CD4-positive, alpha-beta T cell treated with Interleukin-4 for 1 hour (primary cell): ENCODE data around the gene IZUMO3.
"Not testable (repeated sequence)": the region's sequence is repeated elsewhere in the genome, so short reads cannot be mapped to it uniquely, and the experiment has no call there.

Experiments
- DNase-seq, 2 donors: peaks; one replicate each; pipeline ENCODE4 v3.0.0-alpha.2; 2020 to 2022

Gene IZUMO3, protein sequence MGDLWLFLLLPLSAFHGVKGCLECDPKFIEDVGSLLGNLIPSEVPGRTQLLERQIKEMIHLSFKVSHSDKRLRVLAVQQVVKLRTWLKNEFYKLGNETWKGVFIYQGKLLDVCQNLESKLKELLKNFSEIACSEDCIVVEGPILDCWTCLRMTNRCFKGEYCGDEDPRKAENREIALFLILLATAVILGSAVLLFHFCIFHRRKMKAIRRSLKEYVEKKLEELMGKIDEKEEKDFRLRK

DNA sequence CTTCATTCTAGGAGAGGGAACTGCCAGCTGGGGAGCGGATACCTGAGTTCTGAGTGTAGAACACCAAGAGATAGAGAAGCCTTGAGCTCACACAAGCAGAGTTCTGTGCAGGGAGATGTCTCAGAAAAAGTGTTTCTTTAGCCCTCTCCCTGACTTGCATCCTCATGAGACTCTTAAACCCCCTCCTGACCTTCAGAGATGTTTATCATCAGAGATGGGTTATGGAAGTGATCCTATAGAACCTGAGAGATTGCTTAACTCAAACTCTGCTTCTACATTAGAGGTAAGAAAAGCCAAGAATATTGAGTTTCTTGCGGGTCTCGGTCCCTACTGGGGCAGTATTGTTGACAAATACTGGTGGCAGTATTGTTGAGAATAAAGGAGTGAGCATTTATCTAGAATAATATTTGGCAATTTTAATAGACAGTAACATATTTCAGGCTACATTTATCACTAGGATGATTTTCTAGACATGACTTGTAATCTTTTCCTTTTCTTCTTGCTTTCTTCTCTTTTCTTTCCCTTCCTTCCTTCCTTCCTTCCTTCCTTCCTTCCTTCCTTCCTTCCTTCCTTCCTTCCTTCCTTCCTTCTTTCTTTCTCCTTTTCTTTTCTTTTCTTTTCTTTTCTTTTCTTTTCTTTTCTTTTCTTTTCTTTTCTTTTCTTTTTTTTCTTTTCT is at the start of gene IZUMO3:
Gene IZUMO3, minus strand, starts transcription at position 51 of the 676 bp plus-strand sequence. CDS start 248 bp downstream, outside the sequence.
- DNase-seq: no peak

DNA sequence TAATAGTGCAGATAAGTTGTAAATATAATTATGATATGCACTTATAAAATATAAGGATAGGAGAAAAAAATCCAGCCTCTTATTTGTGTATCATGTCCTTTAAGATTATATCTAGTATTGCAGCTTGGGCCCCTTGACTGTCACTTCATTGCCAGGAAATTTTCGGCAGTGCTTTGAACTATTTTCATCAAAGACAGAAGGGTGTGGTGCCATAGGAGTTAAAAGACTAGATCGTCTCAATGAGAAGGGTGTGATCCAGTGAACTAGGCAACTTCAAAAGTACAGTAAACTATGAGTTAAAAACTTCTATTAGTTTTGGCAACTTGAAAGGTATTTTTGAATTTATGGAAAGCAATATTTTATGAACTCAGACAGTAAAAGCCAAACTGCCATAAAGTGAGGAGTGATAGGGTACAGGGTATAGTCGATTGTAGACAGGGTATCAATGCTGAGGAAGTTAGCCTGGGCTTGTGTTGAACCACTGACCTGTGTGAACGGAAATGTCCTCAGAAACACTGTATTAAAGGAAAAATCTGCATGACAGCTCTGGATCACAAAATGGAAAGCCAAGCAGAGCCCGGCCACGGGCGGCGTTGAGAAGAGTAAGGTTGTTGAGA is 48.6 kb upstream of the IZUMO3 start:
- no peak for DNase-seq

DNA sequence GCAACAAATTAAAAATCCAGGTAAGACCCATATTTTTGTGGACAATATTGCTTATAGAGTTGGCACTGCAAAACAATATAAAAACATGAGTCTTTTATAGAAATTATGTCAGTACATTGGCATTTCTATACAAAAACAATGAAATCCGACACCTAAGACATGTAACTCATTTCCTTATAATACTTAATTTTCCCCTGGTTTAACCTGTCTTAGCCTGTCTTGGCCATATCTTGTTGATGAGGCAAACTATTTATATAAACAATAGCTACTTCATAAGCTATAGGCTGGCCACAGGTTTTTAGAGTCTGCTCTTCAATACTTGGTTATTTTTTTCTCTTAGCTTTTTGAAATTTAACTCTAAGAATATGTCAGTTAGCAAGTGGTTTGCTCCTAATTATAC is 44.7 kb upstream of the IZUMO3 start:
- DNase-seq: no peak

DNA sequence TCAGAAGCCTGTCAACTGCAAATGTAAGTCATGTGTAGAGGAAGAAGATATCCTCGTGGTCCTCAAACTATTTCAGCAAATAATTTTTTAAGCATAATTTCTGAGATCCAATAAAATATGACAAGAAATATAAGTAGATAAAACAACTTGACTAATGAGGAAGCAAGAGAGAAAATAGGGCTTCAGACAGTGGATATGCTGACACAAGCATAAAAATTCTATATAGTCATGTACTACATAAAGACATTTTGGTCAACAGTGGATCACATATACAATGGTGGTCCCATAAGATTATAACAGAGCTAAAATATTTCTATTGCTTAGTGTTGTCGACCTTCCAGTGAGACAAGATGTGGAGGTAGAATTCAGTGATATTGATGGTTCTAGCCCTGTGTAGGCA is 42.2 kb upstream of the IZUMO3 start:
- no peak for DNase-seq

DNA sequence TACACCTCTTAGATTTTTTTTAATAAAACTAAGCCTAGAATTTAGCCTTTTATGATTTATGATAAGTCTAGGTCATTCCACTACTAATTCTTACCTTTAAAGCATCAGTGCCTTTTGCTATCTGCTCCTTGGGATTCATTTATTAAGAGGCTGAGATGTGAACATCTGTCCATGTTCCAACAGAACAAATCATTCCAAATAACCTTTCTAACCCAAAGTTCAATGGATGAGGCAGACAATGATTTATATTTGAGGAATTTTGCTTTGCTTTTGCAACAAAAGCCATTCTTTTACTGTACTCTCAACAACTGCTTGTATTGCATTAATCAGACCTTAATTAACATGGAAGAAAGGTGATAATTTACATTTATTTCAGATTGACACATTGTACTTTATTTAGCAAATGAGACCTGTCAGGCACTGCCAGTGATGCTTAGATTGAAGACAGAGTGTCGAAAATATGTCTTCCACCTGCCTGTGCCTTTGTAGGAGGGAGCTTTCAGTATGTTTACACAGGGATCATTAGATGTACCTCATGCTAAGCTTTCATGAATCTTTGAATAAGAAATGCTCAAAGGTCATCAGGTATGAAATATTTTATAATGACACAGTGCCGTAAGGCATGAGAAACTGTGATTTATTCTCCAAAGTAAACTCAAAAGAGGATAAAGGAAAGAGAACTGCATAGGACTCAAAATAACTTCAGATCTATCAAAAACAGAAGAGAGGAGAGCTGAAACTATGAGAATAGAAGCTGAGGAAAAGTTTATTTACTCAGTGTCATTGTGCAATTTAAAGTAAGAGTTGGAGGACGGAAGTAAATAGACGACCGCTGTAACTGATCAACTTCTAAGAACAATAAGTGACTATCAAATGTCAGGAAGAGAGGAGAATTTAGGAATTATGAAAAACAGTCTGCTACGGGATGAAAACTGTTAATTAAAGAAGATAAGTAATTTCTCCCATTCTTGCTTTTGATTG is 36.7 kb upstream of the IZUMO3 start:
- no peak for DNase-seq

DNA sequence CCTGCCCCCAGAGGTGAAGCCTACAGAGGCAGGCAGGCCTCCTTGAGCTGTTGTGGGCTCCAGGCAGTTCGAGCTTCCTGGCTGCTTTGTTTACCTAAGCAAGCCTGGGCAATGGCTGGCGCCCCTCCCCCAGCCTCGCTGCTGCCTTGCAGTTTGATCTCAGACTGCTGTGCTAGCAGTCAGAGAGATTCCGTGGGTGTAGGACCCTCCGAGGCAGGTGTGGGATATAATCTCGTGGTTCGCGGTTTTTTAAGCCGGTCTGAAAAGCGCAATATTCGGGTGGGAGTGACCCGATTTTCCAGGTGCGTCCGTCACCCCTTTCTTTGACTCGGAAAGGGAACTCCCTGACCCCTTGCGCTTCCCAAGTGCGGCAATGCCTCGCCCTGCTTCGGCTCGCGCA is 34.3 kb upstream of the IZUMO3 start:
- not testable (repeated sequence) for DNase-seq

DNA sequence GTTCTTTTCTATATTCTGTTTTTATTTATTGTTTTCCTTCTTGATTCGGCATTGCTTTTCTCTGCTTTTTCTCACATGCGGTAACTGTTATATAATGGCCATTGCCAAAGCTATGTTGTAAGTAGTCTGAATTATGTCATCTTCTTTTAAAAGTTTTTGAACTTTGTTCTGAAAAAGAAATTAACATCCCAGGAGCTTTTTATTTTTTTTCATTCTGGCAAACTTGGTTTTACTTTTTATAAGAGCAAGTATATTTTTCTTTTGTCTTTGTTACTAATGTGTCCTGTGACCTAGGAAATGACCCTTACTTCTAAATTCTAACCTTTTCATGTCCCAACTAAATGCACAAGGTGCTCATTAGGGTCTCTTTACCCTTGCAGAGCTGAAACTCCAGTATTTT is 26.7 kb upstream of the IZUMO3 start:
- no peak for DNase-seq

DNA sequence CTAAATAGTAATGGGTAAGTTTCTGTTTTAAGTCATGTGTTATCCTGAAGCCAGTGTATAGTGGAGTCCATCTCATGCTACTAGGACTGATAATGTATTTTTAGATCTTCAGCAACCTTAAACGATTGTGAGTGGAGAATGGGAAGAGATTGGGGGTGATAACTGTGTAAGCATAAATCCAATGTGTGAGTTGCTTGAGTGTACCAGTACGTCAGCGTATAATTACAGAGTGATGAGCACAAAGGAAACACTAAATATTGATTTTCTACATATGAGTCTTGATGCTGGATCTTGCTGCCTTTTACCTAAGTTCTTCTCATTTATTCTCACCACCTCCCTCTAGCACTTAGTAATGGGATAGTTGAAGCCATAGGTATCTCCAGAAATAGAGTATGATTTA is 16.3 kb upstream of the IZUMO3 start:
- no peak for DNase-seq

DNA sequence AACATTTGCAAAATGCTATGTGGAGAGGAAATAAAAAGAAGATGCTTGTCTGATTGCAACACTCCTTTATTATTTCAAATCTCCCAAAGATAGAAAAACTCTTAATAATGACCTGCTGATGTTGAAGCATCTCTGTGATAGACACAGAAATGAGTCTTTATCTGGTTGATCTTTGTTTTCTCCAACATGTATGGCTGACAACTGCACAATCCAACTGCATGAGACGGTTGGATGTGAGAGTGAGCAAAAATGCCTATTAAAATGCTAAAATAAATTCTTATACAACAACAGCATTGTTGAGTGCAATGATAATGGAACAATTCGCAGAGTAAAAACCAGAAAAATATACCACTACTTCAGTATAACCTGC is 7.5 kb upstream of the IZUMO3 start:
- DNase-seq: no peak

DNA sequence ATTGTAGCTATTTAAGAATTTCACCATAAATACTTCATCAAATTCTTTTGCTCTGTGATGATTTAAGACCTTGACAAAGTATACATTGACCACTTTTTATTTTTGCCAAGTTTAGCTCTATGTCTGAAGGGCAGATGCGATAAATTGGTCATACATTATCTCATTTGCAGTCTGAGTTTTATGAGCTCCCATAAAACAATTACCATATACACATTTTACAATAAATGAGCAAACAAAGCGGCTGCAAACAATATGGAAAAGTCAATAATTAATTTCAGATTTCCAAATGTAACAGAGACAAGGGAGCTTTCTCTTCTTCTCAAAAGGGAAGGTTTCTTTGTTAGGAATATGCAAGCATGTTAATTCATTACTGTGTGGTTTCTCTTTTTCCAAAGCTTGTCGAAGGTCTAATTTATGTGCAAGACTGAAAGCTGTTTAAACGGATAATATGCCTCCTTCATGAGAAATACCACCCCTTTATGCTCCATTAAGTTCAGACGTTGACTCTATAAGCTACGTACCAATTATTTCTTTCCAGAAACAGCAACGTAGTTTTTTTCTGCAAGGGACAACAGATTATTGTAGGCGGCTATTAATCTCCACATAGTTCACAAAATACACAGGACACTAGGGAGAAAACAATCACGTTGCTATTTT is 7.0 kb upstream of the IZUMO3 start:
- no peak for DNase-seq

DNA sequence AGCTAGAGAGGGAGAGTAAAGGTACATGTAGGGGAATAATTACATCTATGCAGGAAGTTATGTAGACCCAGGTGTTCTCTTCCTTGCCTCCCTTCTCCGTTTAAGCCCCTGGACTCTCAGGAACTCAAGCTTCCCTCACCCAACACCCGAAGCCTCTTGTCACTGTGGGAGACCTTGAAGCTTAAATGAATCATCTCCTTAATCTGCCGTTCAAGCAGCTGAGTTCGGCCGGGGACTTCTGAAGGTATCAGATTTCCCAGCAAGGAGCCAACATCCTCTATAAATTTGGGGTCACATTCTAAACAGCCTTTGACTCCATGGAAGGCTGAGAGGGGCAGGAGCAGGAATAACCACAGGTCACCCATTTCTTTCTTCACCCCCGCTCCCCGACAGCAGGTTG is 412 bp downstream of the IZUMO3 start:
- no peak for DNase-seq

DNA sequence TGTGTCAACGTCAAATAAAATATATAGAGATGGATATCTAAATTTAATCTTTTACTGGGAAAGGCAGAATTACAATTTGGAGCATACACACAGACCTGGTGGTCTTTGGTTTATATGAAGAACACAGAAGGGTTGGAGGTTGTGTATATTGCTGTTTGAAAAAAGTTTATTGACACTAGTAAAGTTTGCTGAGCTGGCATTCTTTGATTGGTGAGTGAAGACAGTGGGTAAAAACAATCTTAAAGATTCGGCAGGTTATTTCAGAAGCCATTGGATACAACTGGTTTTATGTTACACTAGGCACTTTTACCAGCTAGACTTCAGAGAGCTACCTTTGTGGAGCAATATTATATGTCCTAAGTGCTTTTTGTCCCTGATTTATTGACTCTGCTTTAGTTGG is 27.2 kb downstream of the IZUMO3 start:
- DNase-seq: no peak

DNA sequence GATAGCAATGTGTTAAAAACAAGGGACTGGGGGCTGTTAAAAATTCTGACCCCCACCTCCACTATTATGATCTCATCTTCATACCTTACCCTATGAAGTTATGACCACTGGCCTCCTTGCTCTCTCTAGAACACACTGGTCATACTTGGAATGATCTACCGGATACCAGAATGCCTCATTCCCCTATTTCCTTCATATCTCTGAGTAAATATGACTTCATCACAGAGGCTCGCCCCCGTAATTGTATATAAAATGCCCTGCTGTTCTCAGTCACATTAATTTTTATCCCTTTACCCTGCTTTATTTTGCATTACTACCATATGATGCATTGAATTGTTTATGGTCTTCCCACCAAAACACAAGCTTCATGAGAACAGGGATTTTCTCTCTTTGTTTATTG is 29.2 kb downstream of the IZUMO3 start:
- no peak for DNase-seq

DNA sequence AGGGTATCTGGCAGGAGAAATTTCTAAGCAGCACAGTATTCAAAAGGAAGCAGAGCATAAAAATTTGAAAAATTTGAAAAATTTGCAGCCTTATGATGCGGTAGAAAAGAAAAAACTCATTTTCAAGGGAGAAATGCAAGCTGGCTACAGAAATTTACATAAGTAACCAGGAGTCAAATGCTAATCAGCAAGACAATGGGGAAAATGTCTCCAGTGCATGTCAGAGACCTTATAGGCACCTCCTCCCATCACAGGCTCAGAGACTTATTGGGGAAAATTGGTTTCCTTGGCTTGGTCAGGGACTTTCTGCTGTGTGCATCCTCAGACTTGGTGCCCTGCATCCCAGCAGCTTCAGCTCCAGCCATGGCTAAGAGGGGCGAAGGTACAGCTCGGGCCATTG is 35.8 kb downstream of the IZUMO3 start:
- DNase-seq: no peak

DNA sequence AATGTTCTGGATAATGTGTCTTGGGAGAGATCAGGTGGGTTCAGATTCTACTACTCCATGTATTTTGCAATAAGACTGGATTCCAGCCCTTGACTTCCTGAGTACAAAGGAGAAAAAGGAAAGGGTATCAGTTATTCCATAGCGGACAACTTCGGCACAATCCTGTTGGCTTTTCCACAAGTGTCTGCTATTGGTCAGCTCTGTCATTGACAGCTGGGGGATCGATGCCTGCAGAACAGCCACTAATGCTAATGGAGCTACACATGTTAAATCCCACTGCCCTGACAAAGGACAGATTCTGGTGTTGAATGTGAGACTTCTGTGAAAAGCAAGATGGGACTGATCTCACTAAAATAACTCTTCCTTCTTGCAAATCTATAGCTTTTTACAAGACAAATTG is 41.2 kb downstream of the IZUMO3 start:
- no peak for DNase-seq

DNA sequence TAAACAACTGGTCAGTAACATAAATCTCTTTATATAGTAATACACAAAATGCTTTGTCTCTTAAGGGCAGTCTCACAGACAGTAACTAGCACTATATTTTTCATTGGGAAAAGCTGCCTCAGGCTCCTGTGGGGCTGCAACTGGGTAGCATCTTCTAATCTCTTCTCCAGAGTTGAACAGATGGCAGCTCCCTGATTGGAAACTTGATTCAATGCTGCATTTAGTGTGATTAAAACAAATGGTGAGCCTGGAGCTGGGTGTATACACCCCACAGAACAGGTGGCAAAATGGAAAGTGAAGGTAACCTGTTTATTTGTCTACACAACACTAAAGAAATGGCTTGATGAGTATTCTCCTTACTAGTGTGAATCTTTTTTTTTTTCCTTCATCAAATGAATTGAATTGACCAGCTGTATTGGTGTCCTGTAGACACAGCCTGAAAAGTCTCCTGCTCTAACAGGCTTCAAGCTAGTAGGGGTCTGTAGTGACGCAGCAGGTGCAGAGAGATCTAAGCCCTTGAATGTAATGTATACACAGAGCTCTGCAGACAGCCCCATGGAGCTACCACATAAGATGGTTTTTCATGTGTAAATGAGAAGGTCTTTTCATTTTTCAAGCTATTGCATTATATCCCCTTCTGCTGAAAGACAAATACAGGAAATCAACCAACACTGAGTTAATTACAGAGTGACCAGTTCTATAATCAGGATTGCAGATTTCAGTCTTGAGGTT is 43.3 kb downstream of the IZUMO3 start:
- DNase-seq: no peak

DNA sequence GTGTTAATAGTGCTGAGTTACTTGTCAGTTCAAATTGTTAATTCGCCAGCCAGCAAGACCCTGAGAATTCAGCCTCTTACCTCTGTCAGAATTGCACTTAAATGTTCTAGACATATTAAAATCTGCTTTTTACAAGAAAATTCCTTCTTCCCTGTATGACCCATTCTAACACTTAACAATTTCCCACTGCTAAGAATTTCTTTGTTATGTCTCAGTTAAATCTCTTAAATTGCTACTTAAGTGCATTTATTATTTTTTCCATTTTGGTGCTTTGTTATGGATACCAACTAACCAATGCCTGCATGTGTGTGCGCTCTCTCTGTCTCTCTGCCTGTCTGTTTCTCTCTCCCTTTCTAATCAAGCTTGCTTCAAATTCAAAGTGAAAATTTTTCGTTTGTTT is 44.9 kb downstream of the IZUMO3 start:
- no peak for DNase-seq

DNA sequence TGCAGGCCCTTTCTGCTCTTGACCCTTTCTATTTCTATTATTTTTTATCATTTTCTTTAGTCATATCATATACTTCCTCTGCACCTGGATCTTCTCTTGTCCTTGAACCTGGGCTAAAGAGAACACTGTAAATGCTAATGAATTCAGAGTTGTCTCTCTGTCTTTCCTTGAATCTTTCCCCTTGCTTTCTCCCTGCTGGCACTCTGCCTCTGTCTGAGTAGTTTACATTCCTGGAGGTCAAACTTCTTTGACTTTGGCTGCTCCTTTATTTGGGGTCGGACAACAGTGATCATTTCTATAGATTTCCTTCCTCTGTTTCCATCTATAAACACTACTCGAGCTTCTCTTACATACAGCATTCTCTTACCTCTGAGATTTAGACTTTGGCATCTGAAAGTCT is 47.1 kb downstream of the IZUMO3 start:
- DNase-seq: no peak

DNA sequence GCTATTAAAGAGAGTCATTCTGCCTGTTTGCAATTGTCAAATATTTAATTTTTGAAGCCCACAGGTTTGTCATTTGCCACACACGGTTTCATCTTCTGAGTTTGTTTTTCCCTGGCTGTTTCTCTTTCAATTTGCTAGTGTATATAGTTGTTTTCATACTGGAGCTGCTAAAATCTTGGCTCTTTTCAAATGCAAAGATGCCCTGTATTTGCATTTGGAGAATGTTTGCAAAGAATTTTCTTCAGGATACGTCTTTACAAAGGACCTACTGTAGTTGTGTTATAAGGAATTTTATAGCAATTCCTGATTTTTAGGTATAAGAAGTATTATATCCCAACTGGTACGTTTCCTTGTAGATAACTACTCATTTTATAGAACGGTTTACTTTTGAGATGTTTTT is 48.0 kb downstream of the IZUMO3 start:
- DNase-seq: no peak
